Measurements from ENCODE around the gene KRTAP5-3.
"Not testable (repeated sequence)": the region's sequence is repeated elsewhere in the genome, so short reads cannot be mapped to it uniquely, and the experiment has no call there.

The KRTAP5-3 gene

DNA sequence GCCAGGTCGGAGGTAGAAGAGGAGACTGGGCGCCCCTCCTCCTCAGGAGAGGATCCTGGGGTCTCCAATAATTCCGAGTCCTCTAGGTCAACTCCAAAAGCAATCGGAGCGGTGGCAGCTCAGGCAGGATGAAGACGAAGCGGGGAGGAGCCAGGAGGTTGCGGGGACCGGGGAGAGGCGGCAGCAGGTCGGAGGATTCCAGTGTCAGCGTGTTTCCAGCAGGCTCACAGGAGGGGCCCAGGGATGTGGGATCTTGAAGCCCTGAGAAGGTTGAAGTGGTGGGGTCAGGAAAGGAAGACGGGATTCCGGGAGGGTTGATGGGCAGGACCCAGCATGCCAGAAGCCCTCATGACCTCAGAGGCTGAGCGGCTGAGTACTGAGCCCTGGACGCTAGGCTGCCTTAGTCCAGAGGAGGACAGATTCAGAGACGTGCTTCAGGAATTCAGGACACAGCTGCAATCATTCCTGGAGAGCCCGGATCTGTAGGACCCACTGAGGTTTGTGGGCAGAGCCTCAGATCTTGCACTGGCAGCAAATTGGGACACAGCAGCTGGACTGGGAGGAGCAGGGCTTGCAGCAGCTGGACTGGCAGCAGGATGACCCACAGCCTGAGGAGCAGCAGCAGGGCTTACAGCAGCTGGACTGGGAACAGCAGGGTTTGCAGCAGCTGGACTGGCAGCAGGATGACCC, 962 bp downstream of the KRTAP5-3 start:
- not testable (repeated sequence) for H3K27me3 ChIP-seq (ENCODE audit: insufficient read depth, low read length, poor library complexity); ATAC-seq (ENCODE audit: insufficient read depth, low read depth); H4K20me1 ChIP-seq (ENCODE audit: insufficient read depth, low read length); H3K79me2 ChIP-seq (ENCODE audit: insufficient read depth, low read length); DNase-seq; H2AFZ ChIP-seq (ENCODE audit: low read depth, low read length); H3K4me1 ChIP-seq (ENCODE audit: insufficient read depth, low read length); H3K9ac ChIP-seq (ENCODE audit: low read depth, low read length); H3K9me3 ChIP-seq (ENCODE audit: insufficient read depth, low read length, severe bottlenecking); H3K27ac ChIP-seq (ENCODE audit: low read length); H3K36me3 ChIP-seq (ENCODE audit: insufficient read depth, low read length); H3K4me2 ChIP-seq (ENCODE audit: insufficient read depth, low read length); H3K4me3 ChIP-seq (ENCODE audit: low read depth in 1 of 2, low read length in 2 of 2)

DNA sequence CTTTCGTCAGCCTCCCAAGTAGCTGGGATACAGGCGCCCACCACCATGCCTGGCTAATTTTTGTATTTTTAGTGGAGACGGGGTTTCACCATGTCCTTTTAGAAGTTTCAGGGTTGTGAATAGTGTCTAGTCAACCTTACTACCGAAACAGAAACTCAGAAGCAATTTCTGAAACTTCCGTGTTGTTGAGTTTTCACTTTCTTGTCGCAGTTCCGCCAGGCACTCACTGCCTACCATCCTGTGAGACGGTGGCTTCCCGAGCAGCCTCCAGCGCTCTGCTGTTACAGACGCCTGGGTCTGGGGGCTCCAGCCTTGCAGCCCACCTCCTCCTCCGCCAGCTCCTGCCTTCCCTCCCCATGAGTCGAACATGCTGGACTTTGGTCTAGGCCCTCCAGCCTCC, 2.3 kb downstream of the KRTAP5-3 start:
- H3K4me3 ChIP-seq (ENCODE audit: low read depth in 1 of 2, low read length in 2 of 2); ATAC-seq (ENCODE audit: insufficient read depth, low read depth): not testable (repeated sequence)

DNA sequence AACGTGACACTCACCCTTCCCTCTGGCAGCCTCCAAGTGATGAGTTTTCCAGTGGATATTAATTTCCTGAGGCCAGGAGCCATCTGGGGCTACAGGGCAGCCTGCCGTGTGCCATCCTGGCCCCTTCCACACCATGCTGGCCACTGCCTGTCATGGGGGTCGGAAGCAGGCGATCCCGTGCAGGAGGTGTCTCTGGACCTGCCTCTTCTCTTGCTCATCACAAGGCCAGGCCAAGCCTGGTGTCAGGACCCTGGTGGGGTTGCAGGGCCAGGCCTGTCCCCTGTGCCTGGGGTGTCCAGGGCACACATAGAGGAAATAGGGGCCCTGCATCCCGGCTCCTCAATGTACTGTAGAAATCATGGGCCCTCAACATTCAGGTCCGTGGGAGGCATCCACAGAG, 3.6 kb downstream of the KRTAP5-3 start:
- Histone ChIP-seq H3K79me2 (ENCODE audit: insufficient read depth, low read length) (no peaks in the 10 kb centered on the region), H2AFZ (ENCODE audit: low read depth, low read length) (no peak overlapping the region), H3K4me1 (ENCODE audit: insufficient read depth, low read length) (no peaks in the 10 kb centered on the region), H3K4me2 (ENCODE audit: insufficient read depth, low read length) (no peak overlapping the region), H3K9me3 (ENCODE audit: insufficient read depth, low read length, severe bottlenecking) (no peaks in the 10 kb centered on the region), H3K9ac (ENCODE audit: low read depth, low read length) (no peak overlapping the region), H4K20me1 (ENCODE audit: insufficient read depth, low read length) (no peaks in the 10 kb centered on the region), H3K36me3 (ENCODE audit: insufficient read depth, low read length) (no peaks in the 10 kb centered on the region), H3K27ac (ENCODE audit: low read length) (no peak overlapping the region), H3K27me3 (ENCODE audit: insufficient read depth, low read length, poor library complexity) (peaks cover 12% of the 10 kb centered on the region), H3K4me3 (ENCODE audit: low read depth in 1 of 2, low read length in 2 of 2) (no peak overlapping the region)
- TF ChIP-seq EZH2 (IDR thresholded peaks at IDR 0.05; ENCODE audit: borderline replicate concordance, low read depth, low read length, severe bottlenecking) = no peak
- TF ChIP-seq, protein P1, sequence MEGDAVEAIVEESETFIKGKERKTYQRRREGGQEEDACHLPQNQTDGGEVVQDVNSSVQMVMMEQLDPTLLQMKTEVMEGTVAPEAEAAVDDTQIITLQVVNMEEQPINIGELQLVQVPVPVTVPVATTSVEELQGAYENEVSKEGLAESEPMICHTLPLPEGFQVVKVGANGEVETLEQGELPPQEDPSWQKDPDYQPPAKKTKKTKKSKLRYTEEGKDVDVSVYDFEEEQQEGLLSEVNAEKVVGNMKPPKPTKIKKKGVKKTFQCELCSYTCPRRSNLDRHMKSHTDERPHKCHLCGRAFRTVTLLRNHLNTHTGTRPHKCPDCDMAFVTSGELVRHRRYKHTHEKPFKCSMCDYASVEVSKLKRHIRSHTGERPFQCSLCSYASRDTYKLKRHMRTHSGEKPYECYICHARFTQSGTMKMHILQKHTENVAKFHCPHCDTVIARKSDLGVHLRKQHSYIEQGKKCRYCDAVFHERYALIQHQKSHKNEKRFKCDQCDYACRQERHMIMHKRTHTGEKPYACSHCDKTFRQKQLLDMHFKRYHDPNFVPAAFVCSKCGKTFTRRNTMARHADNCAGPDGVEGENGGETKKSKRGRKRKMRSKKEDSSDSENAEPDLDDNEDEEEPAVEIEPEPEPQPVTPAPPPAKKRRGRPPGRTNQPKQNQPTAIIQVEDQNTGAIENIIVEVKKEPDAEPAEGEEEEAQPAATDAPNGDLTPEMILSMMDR (IDR thresholded peaks at IDR 0.05; ENCODE audit: borderline replicate concordance, extremely low read depth, low read length, poor library complexity, severe bottlenecking) = no peak
- ATAC-seq (ENCODE audit: insufficient read depth, low read depth) (no peak), DNase-seq (no peak)

More for the DNA sequence above, 2.3 kb downstream of the KRTAP5-3 start:
- DNase-seq; H3K4me2 ChIP-seq (ENCODE audit: insufficient read depth, low read length); H3K27me3 ChIP-seq (ENCODE audit: insufficient read depth, low read length, poor library complexity); H3K9me3 ChIP-seq (ENCODE audit: insufficient read depth, low read length, severe bottlenecking); H2AFZ ChIP-seq (ENCODE audit: low read depth, low read length); H4K20me1 ChIP-seq (ENCODE audit: insufficient read depth, low read length); H3K27ac ChIP-seq (ENCODE audit: low read length); H3K36me3 ChIP-seq (ENCODE audit: insufficient read depth, low read length); H3K9ac ChIP-seq (ENCODE audit: low read depth, low read length); H3K4me1 ChIP-seq (ENCODE audit: insufficient read depth, low read length); H3K79me2 ChIP-seq (ENCODE audit: insufficient read depth, low read length): not testable (repeated sequence)

DNA sequence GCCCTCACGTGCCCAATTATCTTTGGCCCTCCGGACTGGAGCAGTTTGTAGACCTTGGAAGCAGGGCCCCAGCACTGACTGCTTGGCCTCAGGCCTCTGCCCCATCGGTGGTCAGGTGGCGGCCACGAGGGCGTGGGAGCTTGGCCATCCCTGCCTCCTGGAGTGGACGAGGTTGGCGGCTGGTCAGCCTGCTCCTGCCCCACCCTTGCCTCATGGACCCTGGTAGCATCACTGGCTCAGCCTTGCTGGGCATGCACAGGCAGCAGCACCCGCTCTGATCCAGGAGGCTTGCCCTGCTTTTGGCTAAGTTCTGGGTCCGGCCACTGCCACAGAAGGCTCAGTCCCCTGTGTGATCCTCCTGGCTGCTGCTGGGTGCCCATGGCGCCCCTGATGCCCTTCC, 4.1 kb downstream of the KRTAP5-3 start:
- Histone ChIP-seq H3K9ac (ENCODE audit: low read depth, low read length) (no peak overlapping the region), H3K36me3 (ENCODE audit: insufficient read depth, low read length) (no peaks in the 10 kb centered on the region), H3K4me2 (ENCODE audit: insufficient read depth, low read length) (no peak overlapping the region), H3K4me3 (ENCODE audit: low read depth in 1 of 2, low read length in 2 of 2) (no peak overlapping the region), H3K79me2 (ENCODE audit: insufficient read depth, low read length) (no peaks in the 10 kb centered on the region), H3K27ac (ENCODE audit: low read length) (no peak overlapping the region), H3K9me3 (ENCODE audit: insufficient read depth, low read length, severe bottlenecking) (no peaks in the 10 kb centered on the region), H3K27me3 (ENCODE audit: insufficient read depth, low read length, poor library complexity) (peaks cover 12% of the 10 kb centered on the region), H4K20me1 (ENCODE audit: insufficient read depth, low read length) (no peaks in the 10 kb centered on the region), H2AFZ (ENCODE audit: low read depth, low read length) (no peak overlapping the region), H3K4me1 (ENCODE audit: insufficient read depth, low read length) (no peaks in the 10 kb centered on the region)
- DNase-seq (no peak), ATAC-seq (ENCODE audit: insufficient read depth, low read depth) (no peak)
- no peak for TF ChIP-seq EZH2 (IDR thresholded peaks at IDR 0.05; ENCODE audit: borderline replicate concordance, low read depth, low read length, severe bottlenecking)
- TF ChIP-seq, protein P1 (IDR thresholded peaks at IDR 0.05; ENCODE audit: borderline replicate concordance, extremely low read depth, low read length, poor library complexity, severe bottlenecking) = no peak
